GM12874 (cell line): ENCODE results near the gene WDR89.

Experiments
- CTCF ChIP-seq: IDR thresholded peaks from 2 replicates; pipeline ENCODE4 v1.5.1; 2011; ENCODE audit warnings: low read depth, mild to moderate bottlenecking, control low read depth, low read length, moderate library complexity; ENCODE audit not compliant: insufficient read depth

The WDR89 gene

GRCh38 chr14:63650256-63650952 is 8.7 kb upstream of the WDR89 start:
- no peak for TF ChIP-seq CTCF

GRCh38 chr14:63647696-63648410 is 6.2 kb upstream of the WDR89 start:
- no peak for TF ChIP-seq CTCF

- no peak for TF ChIP-seq CTCF
These were observed 3.1 kb upstream of the WDR89 start for GRCh38 chr14:63644741-63645140.

- TF ChIP-seq CTCF, result no peak
These were observed 1.1 kb upstream of the WDR89 start for GRCh38 chr14:63642656-63643382.

GRCh38 chr14:63642229-63642611 is 549 bp upstream of the WDR89 start:
- no peak for TF ChIP-seq CTCF

GRCh38 chr14:63638493-63638892 is 3.2 kb downstream of the WDR89 start:
- no peak for TF ChIP-seq CTCF

GRCh38 chr14:63633801-63634200 is 7.9 kb downstream of the WDR89 start:
- no peak for TF ChIP-seq CTCF
